Hepatic stellate cell (primary cell): Measurements from ENCODE around the gene LMNA.
"Not testable (repeated sequence)": the region's sequence is repeated elsewhere in the genome, so short reads cannot be mapped to it uniquely, and the experiment has no call there.

Source experiments
- DNase-seq: peaks from one replicate; pipeline ENCODE4 v3.0.0; 2011; ENCODE audit warnings: low spot score

LMNA gene

GRCh38 chr1:156162430-156163037, 48.0 kb downstream of the LMNA start:
- no peak for DNase-seq

- DNase-seq = no peak
Observed at GRCh38 chr1:156163712-156164111, 49.2 kb downstream of the LMNA start.

GRCh38 chr1:156164125-156164831, 49.8 kb downstream of the LMNA start:
- DNase-seq = no peak

- DNase-seq = no peak
Observed at GRCh38 chr1:156165083-156165482, 50.6 kb downstream of the LMNA start.

GRCh38 chr1:156167536-156167935, 53.0 kb downstream of the LMNA start:
- DNase-seq = no peak

- DNase-seq = no peak
Observed at GRCh38 chr1:156172696-156173470, 58.4 kb downstream of the LMNA start.

GRCh38 chr1:156176610-156177210, 62.2 kb downstream of the LMNA start:
- DNase-seq = no peak

- no peak for DNase-seq
Observed at GRCh38 chr1:156177919-156178654, 63.6 kb downstream of the LMNA start.

GRCh38 chr1:156180471-156180870, 66.0 kb downstream of the LMNA start:
- no peak for DNase-seq

- DNase-seq = not testable (repeated sequence)
Observed at GRCh38 chr1:156181391-156181924, 66.9 kb downstream of the LMNA start.

- not testable (repeated sequence) for DNase-seq
Observed at GRCh38 chr1:156182010-156182779, 67.7 kb downstream of the LMNA start.

GRCh38 chr1:156186347-156187177, 72.1 kb downstream of the LMNA start:
- not testable (repeated sequence) for DNase-seq
